Measurements from ENCODE around the gene TRIM13. TPM values are rescaled to one million over a fixed set of nuclear protein-coding genes. Genes with fewer than 3 reads are reported as not detected.

Gene TRIM13
- polyA plus RNA-seq, 1 of the 3 experiments (the other 2 are of a cell fraction): 8.3 TPM

- Histone ChIP-seq H3K9me3 (no peaks in the 10 kb centered on the region), H3K9ac (no peak overlapping the region), H3K27me3 (ENCODE audit: insufficient read depth) (no peaks in the 10 kb centered on the region), H4K20me1 (ENCODE audit: insufficient read depth) (no peaks in the 10 kb centered on the region; the same call in 1 of the 2 replicates), H3K36me3 (replicated peaks in 1 of 2; ENCODE audit: control insufficient read depth in 1 of 2, insufficient read depth in 2 of 2, low read length in 1 of 2) (peaks cover 11 to 70% of the 10 kb centered on the region in 2 experiments), H3K4me1 (ENCODE audit: control insufficient read depth in 1 of 2, insufficient read depth in 2 of 2, low read depth in 1 of 2, low read length in 1 of 2) (no peaks in the 10 kb centered on the region), H3K4me2 (no peak overlapping the region), H3K4me3 (ENCODE audit: low read depth in 2 of 2, low read length in 1 of 2) (no peak overlapping the region), H3K79me2 (ENCODE audit: insufficient read depth) (peaks cover 97% of the 10 kb centered on the region), H3F3A (replicated peaks; ENCODE audit: insufficient read depth) (peaks cover 21% of the 10 kb centered on the region), H3K27ac (ENCODE audit: low read depth in 2 of 2, low read length in 1 of 2) (no peak overlapping the region), H2AFZ (ENCODE audit: low read depth) (no peak overlapping the region), H3K9me2 (no peaks in the 10 kb centered on the region)
- POLR2A ChIA-PET: no interaction called here
- 94% methylated on average over 4 of the region's 4 CpGs for WGBS (ENCODE audit: low lambda C conversion rate)
- CTCF ChIA-PET: no interaction called here
- DNase-seq: no peak
- TF ChIP-seq TEAD4 (IDR thresholded peaks at IDR 0.05; ENCODE audit: borderline replicate concordance, insufficient read depth) (no peak), POLR2AphosphoS5 (IDR thresholded peaks at IDR 0.05; ENCODE audit: low read depth, low read length) (no peak), ELF1 (IDR thresholded peaks at IDR 0.05) (no peak), GATA2 (CRISPR knock-in tag; IDR thresholded peaks at IDR 0.05) (no peak), RXRA (IDR thresholded peaks at IDR 0.05; ENCODE audit: borderline replicate concordance, low read depth) (no peak), CHD2 (IDR thresholded peaks at IDR 0.05; ENCODE audit: low read length, partially characterized antibody) (no peak), SMC3 (IDR thresholded peaks at IDR 0.05; ENCODE audit: low read depth, low read length) (no peak)
Observed at GRCh38 chr13:50052478-50052877, 55.6 kb downstream of the TRIM13 start.

- no peaks in the 10 kb centered on the region for H3K9me3 ChIP-seq
- H3K36me3 ChIP-seq (replicated peaks in 1 of 2; ENCODE audit: control insufficient read depth in 1 of 2, insufficient read depth in 2 of 2, low read length in 1 of 2): peaks cover 12 to 79% of the 10 kb centered on the region in 2 experiments
- H3K27me3 ChIP-seq (ENCODE audit: insufficient read depth): no peaks in the 10 kb centered on the region
- peaks cover 17% of the 10 kb centered on the region for H3F3A ChIP-seq (replicated peaks; ENCODE audit: insufficient read depth)
- H3K4me3 ChIP-seq (ENCODE audit: low read depth in 2 of 2, low read length in 1 of 2): no peak overlapping the region
- no peaks in the 10 kb centered on the region; the same call in 1 of the 2 replicates for H4K20me1 ChIP-seq (ENCODE audit: insufficient read depth)
- peaks cover 97% of the 10 kb centered on the region for H3K79me2 ChIP-seq (ENCODE audit: insufficient read depth)
- no peaks in the 10 kb centered on the region for H3K4me1 ChIP-seq (ENCODE audit: control insufficient read depth in 1 of 2, insufficient read depth in 2 of 2, low read depth in 1 of 2, low read length in 1 of 2)
- no peak overlapping the region for H3K27ac ChIP-seq (ENCODE audit: low read depth in 2 of 2, low read length in 1 of 2)
- H3K4me2 ChIP-seq: no peak overlapping the region
- no peak overlapping the region for H2AFZ ChIP-seq (ENCODE audit: low read depth)
- no peak overlapping the region for H3K9ac ChIP-seq
- ChIA-PET CTCF (no interaction called here), POLR2A (no interaction called here)
- WGBS (ENCODE audit: low lambda C conversion rate): 93% methylated on average over 1 of the region's 1 CpG
- DNase-seq: no peak
- no peaks in the 10 kb centered on the region for H3K9me2 ChIP-seq
- TF ChIP-seq FOXJ3 (CRISPR knock-in tag; IDR thresholded peaks at IDR 0.05): no peak
- no peak for TF ChIP-seq TCF12 (IDR thresholded peaks at IDR 0.05)
- TF ChIP-seq CTCF (IDR thresholded peaks at IDR 0.05): no peak
- no peak for TF ChIP-seq GATA2 (CRISPR knock-in tag; IDR thresholded peaks at IDR 0.05)
- no peak for TF ChIP-seq MXI1 (IDR thresholded peaks at IDR 0.05; ENCODE audit: low read depth, low read length)
- no peak for TF ChIP-seq FOSL2 (IDR thresholded peaks at IDR 0.05; ENCODE audit: borderline replicate concordance, low read depth)
- no peak for TF ChIP-seq CHD2 (IDR thresholded peaks at IDR 0.05; ENCODE audit: low read length, partially characterized antibody)
- TF ChIP-seq USF1 (IDR thresholded peaks at IDR 0.05; ENCODE audit: borderline replicate concordance, low read depth): no peak
- no peak for TF ChIP-seq NRF1 (IDR thresholded peaks at IDR 0.05; ENCODE audit: low read depth, low read length)
- no peak for TF ChIP-seq RXRA (IDR thresholded peaks at IDR 0.05; ENCODE audit: borderline replicate concordance, low read depth)
- no peak for TF ChIP-seq JUND (IDR thresholded peaks at IDR 0.05)
- no peak for TF ChIP-seq ZBTB33 (IDR thresholded peaks at IDR 0.05; ENCODE audit: borderline replicate concordance, low read depth)
- TF ChIP-seq RAD21 (IDR thresholded peaks at IDR 0.05; ENCODE audit: low read length): no peak
- TF ChIP-seq PBX3 (IDR thresholded peaks at IDR 0.05): no peak
- TF ChIP-seq POLR2AphosphoS5 (IDR thresholded peaks at IDR 0.05; ENCODE audit: low read depth, low read length): no peak
- no peak for TF ChIP-seq FOXM1 (IDR thresholded peaks at IDR 0.05; ENCODE audit: low read depth)
- no peak for TF ChIP-seq USF2 (IDR thresholded peaks at IDR 0.05; ENCODE audit: borderline replicate concordance, low read depth, low read length)
Observed at GRCh38 chr13:50053844-50054243, 57.0 kb downstream of the TRIM13 start.

Data from SK-N-SH (cell line).